Measurements from ENCODE around the gene ADK.

GRCh38 chr10:74382663-74383062, 231.6 kb downstream of the ADK start:
- TF ChIP-seq CTCF (IDR thresholded peaks at IDR 0.05), result no peak
- no peak for TF ChIP-seq POLR2A (IDR thresholded peaks at IDR 0.05)
- no peak for TF ChIP-seq EP300 (IDR thresholded peaks at IDR 0.05)
- no peak for TF ChIP-seq POLR2AphosphoS5 (IDR thresholded peaks at IDR 0.05)

All from stomach (tissue), 4 donors.